GM21619 (cell line): ENCODE measurements around the gene ALG11.
A peak's percentile ranks its signal among the peaks of the same experiment; 100 is the strongest.

ENCODE experiments used
- ATAC-seq: cut with Tn5 transposase; IDR thresholded peaks from one replicate; pipeline ENCODE4 v1.9.1; 2021; ENCODE audit not compliant: unreplicated experiment

ALG11 gene

GRCh38 chr13:51997186-51997585 is 15.0 kb upstream of the ALG11 start:
- no peak for ATAC-seq

DNA sequence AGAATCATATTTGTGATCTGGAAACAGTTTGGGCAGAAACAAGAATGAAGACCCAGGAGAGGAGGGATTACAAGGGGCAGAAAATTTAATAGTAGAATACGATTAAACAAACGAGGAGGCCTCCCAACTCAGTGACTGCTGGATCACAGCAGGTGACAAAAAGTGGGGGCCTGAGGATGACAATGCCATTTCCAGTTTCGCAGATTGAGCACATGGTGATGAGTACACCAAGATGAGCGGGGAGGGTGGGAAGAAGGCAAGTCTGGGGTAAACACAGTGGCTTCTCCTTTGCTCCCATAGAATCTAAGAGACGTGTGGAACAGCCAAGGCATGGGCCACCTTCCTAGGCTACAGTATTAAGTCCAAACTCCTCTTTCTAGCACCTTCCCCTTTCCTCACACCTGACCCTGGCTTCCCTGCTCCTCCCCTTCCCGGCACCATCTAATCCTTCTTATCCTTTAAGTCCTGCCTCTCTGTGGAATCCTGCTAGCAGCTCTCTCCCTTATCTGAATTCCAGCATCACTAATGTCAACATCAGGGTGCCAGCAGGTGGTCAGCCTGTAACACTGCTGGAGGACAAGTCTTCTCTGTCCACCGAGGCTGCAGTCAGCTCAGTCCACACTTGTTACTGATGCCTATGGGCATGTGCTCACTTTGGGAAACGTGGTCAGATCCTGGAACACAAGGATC is 14.4 kb upstream of the ALG11 start:
- ATAC-seq = no peak

DNA sequence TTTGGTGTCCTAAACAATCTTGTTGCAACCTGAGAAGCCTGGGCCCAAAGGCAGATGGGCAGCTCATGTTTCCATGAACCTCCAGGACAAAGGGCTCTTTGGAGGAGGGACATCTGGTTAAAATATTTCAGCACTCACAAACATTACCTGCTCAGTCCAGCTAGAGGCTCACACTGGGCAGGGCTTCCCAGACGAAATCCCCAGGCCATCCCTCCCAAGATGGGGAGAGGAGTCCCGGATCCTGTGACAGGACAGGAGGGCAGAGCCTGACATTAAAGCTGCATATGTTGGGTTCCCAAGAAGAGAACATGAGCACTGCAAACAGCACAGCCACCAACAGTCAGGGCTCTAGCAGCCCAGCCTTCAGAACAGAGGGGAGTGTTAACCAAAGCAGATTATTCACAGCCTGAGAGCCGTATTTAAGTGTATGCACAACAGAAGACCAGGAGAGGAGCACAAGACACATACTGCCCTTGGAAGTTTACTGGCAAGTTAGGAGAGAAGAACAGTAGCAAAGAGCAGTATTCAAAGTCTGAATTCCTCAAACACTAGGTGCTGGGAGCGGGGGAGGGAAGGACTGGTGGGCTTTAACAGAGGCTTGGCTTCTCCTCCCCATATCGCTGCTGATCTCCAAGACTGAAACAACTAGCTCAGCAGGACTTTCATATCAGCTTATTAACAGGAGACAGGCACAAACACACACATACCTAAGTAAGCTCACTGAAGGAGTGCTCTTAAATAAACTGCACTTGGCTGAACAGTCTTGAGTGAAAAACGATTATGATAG is 13.3 kb upstream of the ALG11 start:
- ATAC-seq = no peak

DNA sequence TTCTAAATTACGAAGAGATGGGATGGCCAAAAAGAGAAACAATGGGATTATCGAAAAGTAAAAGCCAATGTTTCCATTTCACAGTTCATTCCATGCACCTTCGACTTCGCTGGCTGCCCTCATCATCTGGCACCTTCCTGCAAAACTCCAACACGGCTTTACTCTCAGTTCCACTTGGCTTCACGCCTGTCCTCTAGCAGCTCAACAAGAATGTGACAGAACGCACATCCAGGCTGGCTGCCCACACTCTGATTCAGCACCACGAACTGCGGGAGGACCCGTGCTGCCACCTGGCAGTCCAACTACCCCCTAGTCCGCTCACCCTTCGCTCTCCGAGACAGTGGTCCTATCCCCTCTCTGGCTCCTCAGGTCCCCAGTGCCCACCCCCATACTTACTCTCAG is 12.7 kb upstream of the ALG11 start:
- no peak for ATAC-seq

DNA sequence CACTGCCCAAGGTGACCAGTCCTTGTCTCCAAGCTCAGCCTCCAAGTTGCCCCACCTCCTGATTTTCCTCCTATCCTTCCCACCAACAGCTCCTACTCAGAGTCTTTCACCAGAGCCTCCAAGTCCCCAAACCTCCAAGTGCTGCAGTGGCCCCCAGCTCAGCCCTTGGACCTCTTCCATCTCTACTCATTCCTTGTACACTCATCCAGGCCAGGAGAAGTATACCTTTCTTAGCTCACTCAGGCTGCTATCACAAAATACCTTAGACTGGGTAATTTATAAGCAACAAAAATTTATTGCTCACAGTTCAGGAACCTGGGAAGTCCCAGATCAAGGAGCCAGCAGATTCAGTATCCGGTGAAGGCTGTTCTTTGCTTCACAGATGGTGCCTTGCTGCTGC is 12.3 kb upstream of the ALG11 start:
- ATAC-seq = no peak

DNA sequence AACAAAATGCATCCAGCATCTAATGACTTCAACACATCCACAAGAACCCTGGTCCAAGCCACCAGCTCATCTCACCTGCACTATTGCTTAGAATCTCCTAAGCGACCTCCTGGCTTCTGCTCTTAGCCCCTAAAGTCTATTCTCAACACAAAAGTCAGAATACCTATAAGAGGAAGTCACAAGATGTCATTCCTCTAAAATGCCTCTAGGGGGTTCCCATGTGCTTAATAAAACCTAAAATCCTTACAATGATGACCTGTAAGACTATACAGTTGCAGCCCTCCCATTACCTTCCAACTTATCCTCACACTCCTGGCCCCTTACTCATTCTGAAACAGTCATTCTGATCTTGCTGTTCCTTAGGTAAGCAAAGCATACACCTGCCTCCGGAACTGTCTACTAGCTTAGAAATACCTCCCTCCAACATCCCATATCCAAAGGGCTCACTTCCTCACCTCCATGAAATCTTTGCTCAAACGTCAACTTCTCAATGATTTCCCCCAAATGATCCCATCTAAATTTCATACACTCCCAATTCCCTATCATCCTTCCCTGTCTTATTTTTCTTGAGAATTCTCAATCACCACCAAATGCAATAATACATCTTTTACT is 11.0 kb upstream of the ALG11 start:
- peak; percentile 96 for ATAC-seq

DNA sequence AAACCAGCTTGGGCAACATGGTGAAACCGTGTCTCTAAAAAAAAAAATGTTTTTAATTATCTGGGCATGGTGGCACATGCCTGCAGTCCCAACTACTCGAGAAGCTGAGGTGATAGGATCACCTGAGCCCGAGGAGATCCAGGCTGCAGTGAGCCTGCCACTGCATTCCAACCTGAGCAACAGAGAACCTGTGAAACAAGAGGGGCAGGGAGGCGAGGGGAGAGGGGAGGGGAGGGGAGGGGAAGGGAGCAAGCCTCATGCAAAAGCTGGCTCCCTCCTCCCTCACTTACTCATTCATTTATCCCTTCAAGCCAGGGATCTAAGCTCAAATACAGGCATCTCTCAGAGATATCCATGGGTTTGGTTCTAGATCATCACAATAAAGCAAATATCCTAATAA is 9.8 kb upstream of the ALG11 start:
- no peak for ATAC-seq

GRCh38 chr13:52003541-52003940 is 8.7 kb upstream of the ALG11 start:
- ATAC-seq = no peak

DNA sequence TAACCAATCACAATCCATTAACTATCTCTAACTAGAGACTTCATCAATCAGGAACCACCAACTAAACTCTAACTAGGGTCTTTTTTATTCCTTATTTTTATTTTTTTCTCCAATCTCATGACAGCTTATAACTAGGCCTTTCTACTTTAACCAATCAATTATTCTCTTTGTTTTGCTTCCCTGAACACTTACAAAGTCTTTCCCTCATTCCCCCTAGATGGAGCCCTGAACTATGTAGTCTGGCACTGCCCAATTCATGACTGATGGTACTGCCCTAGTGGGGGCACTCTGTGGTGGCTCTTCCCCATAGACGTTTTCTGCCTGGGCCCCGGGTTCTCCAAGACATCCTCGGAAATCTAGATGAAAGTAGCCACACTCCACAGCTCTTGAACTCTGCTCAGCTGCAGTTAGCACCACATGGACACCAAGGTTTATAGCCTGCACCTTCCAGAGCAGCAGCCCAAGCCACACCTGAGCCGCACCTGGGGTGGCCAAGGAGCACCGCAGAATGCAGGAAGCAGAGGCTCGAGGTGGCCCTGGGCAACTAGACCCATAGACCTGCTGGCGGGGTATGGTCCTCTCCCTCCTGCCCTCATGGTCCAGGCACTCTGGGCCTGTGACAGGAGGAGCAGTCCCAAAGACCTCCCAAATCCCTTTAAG is 7.6 kb upstream of the ALG11 start:
- no peak for ATAC-seq

DNA sequence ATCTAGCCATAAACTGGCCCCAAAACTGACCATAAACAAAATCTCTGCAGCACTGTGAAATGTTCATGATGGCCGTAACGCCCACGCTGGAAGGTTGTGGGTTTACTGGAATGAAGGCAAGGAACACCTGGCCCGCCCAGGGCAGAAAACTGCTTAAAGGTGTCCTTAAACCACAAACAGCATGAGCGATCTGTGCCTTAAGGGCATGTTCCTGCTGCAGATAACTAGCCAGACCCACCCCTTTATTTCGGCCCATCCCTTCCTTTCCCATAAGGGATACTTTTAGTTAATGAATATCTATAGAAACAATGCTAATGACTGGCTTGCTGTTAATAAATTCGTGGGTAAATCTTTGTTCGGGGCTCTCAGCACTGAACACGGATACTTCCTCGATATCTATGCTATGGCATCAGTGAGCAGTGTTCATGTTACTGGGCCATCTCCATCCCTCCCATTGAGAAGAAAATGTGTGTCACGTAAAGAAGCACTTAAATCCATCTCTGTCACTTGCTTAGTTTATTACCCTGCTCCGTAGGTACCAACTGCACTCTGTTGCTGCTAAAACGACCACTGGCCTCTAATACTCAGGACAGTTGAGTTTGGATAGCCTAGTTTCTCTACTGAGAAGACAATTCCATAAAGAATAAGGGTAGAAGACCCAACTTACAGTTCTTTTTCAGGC is 6.2 kb upstream of the ALG11 start:
- ATAC-seq = no peak

DNA sequence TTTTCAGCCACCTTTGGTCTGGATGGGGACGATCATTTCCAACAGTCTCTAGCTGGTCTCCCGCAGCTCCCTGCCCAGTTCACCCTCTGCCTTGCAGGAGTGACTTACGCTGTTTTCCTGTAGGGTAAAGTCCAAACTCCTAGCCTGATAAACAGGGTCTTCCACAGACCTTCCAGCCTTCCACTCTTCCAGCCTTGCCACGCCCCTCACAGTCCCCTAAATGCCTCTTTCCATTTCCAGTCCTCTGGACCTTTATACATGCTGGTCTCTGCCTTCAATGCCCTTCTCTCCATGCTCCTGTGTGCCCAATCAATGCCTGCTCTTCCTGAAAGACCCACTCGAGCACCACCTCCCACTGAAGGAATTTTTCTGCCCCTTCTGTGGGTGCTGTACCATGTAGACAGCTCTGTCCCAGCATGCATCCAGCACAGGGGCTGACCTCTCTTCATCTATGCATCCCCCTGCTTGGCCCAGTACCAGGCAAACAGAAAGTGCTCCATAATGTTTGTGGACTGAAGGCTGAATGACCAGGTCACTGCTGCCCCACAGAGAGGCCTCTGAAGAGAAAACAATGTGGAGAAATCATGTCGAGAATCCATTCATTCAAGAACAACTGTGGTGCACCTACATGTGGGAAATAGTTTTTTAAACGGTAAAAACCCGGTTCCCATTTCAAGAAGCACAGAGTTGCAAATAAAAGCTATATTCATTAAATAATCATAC is 5.5 kb upstream of the ALG11 start:
- no peak for ATAC-seq

DNA sequence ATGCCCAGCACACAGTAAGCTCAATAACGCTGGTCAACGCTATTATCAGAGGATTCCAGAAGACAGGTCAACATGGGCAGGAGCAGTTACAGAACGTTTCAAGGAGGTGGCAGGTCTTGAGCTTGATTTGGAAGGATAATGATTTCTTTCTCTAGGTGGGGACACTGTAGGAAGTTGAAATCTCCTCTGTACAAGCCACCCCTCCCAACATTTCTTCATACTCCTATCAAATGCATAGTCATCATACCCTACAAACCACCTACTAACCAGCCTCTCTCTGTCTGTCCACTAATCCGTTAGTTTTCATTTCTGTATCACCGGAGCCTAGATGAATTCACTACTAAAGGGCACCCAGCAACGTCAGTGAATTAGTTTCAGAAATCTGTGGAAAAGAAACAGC is 2.3 kb upstream of the ALG11 start:
- ATAC-seq = no peak

GRCh38 chr13:52010890-52011631 is 1.1 kb upstream of the ALG11 start, which contains the start of gene ATP7B:
ATP7B (minus strand) TSS chr13:52011450; CDS start chr13:52011337, 113 bp downstream.
- ATAC-seq = peak; percentile 7

DNA sequence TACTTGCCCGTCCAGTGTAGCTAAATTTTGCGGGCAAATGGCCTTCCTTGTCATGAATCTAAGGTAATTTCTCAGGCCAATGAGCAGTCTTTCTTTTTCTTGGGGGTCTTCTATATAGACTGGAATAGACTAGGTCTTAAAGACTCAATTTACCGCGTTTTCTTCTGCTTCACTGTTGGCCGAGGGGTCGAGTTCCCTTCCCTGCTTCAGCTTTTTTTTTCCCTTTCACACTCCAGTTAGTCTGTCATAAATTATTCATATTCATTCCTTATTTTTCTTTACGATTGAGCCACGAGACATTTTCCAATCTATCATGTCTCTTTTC is 276 bp downstream of the ALG11 start:
- no peak for ATAC-seq

DNA sequence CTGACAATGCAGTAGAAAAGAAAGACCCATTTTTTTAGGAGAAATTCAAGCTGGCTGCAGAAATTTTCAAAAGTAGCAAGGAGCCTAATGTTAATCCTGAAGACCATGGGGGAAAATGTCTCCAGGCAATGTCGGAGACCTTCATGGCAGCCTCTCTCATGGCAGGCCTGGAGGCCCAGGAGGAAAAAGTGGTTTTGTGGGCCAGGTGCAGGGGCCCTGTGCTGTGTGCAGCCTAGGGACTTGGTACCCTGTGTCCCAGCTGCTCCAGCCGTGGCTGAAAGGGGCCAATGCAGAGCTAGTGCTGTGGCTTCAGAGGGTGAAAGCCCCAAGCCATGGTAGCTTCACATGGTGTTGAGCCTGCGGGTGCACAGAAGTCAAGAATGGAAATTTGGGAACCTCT is 4.1 kb downstream of the ALG11 start:
- no peak for ATAC-seq

GRCh38 chr13:52020191-52020590 is 8.0 kb downstream of the ALG11 start:
- ATAC-seq = no peak

- ATAC-seq = no peak
These were observed 10.2 kb downstream of the ALG11 start for GRCh38 chr13:52022356-52022755.

- ATAC-seq = no peak
These were observed 12.3 kb downstream of the ALG11 start, which contains the start of gene UTP14C for GRCh38 chr13:52024481-52024880. UTP14C (plus strand) TSS chr13:52024691; CDS start chr13:52028805, 4,114 bp downstream.

DNA sequence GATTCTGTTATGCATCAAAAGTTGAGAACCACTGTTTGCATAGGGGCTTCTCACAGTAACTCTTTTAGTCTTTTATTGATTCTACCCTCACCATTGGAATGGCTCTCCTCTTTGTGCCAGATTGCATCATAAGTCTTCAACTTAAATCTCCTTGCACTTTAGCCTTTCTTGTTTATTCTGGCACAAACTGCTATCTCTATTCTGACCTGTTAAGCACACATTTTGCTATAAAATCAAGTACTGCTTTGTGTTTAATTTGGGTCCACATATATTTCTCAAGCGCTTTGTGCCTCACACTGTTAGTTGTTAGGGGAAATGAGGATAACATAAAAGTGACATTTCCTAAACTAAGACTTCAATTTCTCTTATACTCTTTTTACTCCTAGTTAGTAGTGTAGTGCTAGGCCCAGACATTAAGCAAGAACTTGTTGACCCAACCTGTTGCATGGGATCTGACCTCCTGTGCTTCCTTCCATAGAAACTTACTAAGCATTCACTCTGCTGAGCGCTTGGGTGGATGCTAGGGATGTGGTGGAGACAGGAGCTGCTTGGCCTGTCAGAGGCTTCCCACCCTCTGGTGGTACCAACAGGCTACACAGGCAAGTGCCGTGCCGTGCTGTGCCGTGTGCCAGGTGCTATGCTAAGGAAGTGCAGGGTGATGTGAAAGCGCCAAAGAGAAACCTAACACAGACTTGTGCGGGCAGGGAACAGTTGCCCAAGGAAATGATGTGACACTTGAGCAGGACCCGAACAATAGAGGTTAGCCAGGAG is 13.5 kb downstream of the ALG11 start:
- no peak for ATAC-seq
